Esophagus (tissue), 2 donors: ENCODE measurements around the gene GABBR2. TPM values are rescaled to one million over a fixed set of nuclear protein-coding genes. Genes with fewer than 3 reads are reported as not detected.

Source experiments
- H3K27ac ChIP-seq, 2 donors: one replicate each; pipeline ENCODE4 v1.5.1; 2013; ENCODE audit warnings: low read depth in 2 of 2, mild to moderate bottlenecking in 2 of 2, inconsistent platforms in 1 of 2, low read length in 1 of 2, moderate library complexity in 1 of 2
- H3K27me3 ChIP-seq, 2 donors: one replicate each; pipeline ENCODE4 v1.6.1; 2013; ENCODE audit warnings: low read length in 2 of 2, control low read depth in 1 of 2, mild to moderate bottlenecking in 1 of 2; ENCODE audit not compliant: insufficient read depth in 2 of 2, control insufficient read depth in 1 of 2
- H3K36me3 ChIP-seq, 2 donors: one replicate each; pipeline ENCODE4 v1.6.1; 2013; ENCODE audit warnings: low read length in 1 of 2; ENCODE audit not compliant: control insufficient read depth in 2 of 2, insufficient read depth in 2 of 2
- H3K4me1 ChIP-seq, 2 donors: one replicate each; pipeline ENCODE4 v1.6.1; 2013; ENCODE audit warnings: low read length in 1 of 2; ENCODE audit not compliant: control insufficient read depth in 2 of 2, insufficient read depth in 2 of 2
- H3K4me3 ChIP-seq, 2 donors: one replicate each; pipeline ENCODE4 v1.5.1; 2013; ENCODE audit warnings: low read length in 2 of 2, mild to moderate bottlenecking in 2 of 2, low read depth in 1 of 2, moderate library complexity in 1 of 2
- H3K9me3 ChIP-seq, 2 donors: one replicate each; pipeline ENCODE4 v1.6.1; 2013; ENCODE audit warnings: mild to moderate bottlenecking in 2 of 2, low read depth in 1 of 2, low read length in 1 of 2, moderate library complexity in 1 of 2; ENCODE audit not compliant: control insufficient read depth in 2 of 2, insufficient read depth in 1 of 2
- WGBS, 2 donors: extraction: QIAGEN DNeasy Blood & Tissue Kit; methylation state at CpG; one replicate each; pipeline ENCODE4 v1.1.7; 2013; 5-methylcytosine and 5-hydroxymethylcytosine counted together
- polyA plus RNA-seq, 2 donors: library from polyadenylated mRNA; stranded (reverse); fragments of 200-250 nt; gene quantifications; one replicate each; pipeline ENCODE4 v1.2.3, GENCODE V29; 2013
- donor health status: healthy with polysubstance abuse.
- donor health status: Bipolar disorder and iron deficiency.

The GABBR2 gene
- polyA plus RNA-seq, 2 donors, result under 0.01 TPM; not detected in 1

GRCh38 chr9:98329904-98330303 is 378.8 kb downstream of the GABBR2 start:
- H3K36me3 ChIP-seq, result no peaks in the 10 kb centered on the region
- peaks cover 0 to 1% of the 10 kb centered on the region in 2 donors for H3K9me3 ChIP-seq
- H3K4me3 ChIP-seq, result no peak overlapping the region
- WGBS, 2 donors, result 61% methylated on average over 4 of the region's 4 CpGs
- H3K27me3 ChIP-seq, result no peaks in the 10 kb centered on the region
- no peaks in the 10 kb centered on the region for H3K4me1 ChIP-seq
- no peak overlapping the region for H3K27ac ChIP-seq

- Histone ChIP-seq H3K4me1 (no peaks in the 10 kb centered on the region), H3K27ac (no peak overlapping the region), H3K4me3 (no peak overlapping the region), H3K36me3 (no peaks in the 10 kb centered on the region), H3K27me3 (no peaks in the 10 kb centered on the region), H3K9me3 (peaks cover 0 to 1% of the 10 kb centered on the region in 2 donors)
- WGBS, 2 donors, result 72 to 77% methylated on average over 6 of the region's 6 CpGs
Observed at GRCh38 chr9:98329281-98329680, 379.5 kb downstream of the GABBR2 start.

- H3K27me3 ChIP-seq, result no peaks in the 10 kb centered on the region
- H3K9me3 ChIP-seq, result peaks cover 0 to 1% of the 10 kb centered on the region in 2 donors
- no peak overlapping the region for H3K4me3 ChIP-seq
- WGBS, 2 donors, result 73 to 75% methylated on average over 4 of the region's 4 CpGs
- H3K27ac ChIP-seq, result no peak overlapping the region
- H3K4me1 ChIP-seq, result no peaks in the 10 kb centered on the region
- no peaks in the 10 kb centered on the region for H3K36me3 ChIP-seq
Observed at GRCh38 chr9:98328770-98329169, 380.0 kb downstream of the GABBR2 start.

GRCh38 chr9:98328141-98328540 is 380.6 kb downstream of the GABBR2 start:
- Histone ChIP-seq H3K27ac (no peak overlapping the region), H3K4me1 (no peaks in the 10 kb centered on the region), H3K9me3 (peaks cover 0 to 1% of the 10 kb centered on the region in 2 donors), H3K4me3 (no peak overlapping the region), H3K27me3 (no peaks in the 10 kb centered on the region), H3K36me3 (no peaks in the 10 kb centered on the region)
- WGBS, 2 donors, result 82 to 86% methylated on average over 7 of the region's 7 CpGs

GRCh38 chr9:98327249-98327561 is 381.5 kb downstream of the GABBR2 start:
- Histone ChIP-seq H3K27ac (no peak overlapping the region), H3K36me3 (no peaks in the 10 kb centered on the region), H3K4me1 (no peaks in the 10 kb centered on the region), H3K27me3 (no peaks in the 10 kb centered on the region), H3K9me3 (peaks cover 0 to 1% of the 10 kb centered on the region in 2 donors), H3K4me3 (no peak overlapping the region)
- WGBS, 2 donors, result 88 to 89% methylated on average over 4 of the region's 4 CpGs

GRCh38 chr9:98326459-98327248 is 382.1 kb downstream of the GABBR2 start:
- 82 to 84% methylated on average over 3 of the region's 3 CpGs for WGBS, 2 donors
- H3K27me3 ChIP-seq, result no peaks in the 10 kb centered on the region
- no peaks in the 10 kb centered on the region for H3K4me1 ChIP-seq
- H3K4me3 ChIP-seq, result no peak overlapping the region
- no peak overlapping the region for H3K27ac ChIP-seq
- no peaks in the 10 kb centered on the region for H3K36me3 ChIP-seq
- H3K9me3 ChIP-seq, result peaks cover 0 to 1% of the 10 kb centered on the region in 2 donors

GRCh38 chr9:98324801-98325200 is 383.9 kb downstream of the GABBR2 start:
- Histone ChIP-seq H3K4me3 (no peak overlapping the region), H3K36me3 (no peaks in the 10 kb centered on the region), H3K4me1 (no peaks in the 10 kb centered on the region), H3K27me3 (no peaks in the 10 kb centered on the region), H3K27ac (no peak overlapping the region), H3K9me3 (peaks cover 0 to 1% of the 10 kb centered on the region in 2 donors)
- WGBS, 2 donors, result 71 to 80% methylated on average over 6 of the region's 6 CpGs

GRCh38 chr9:98323831-98324135 is 385.0 kb downstream of the GABBR2 start:
- WGBS, 2 donors, result 80 to 83% methylated on average over 6 of the region's 6 CpGs
- H3K27ac ChIP-seq, result no peak overlapping the region

GRCh38 chr9:98323051-98323830 is 385.5 kb downstream of the GABBR2 start:
- no peaks in the 10 kb centered on the region for H3K27me3 ChIP-seq
- no peak overlapping the region for H3K27ac ChIP-seq
- no peaks in the 10 kb centered on the region for H3K4me1 ChIP-seq
- H3K4me3 ChIP-seq, result no peak overlapping the region
- H3K9me3 ChIP-seq, result peaks cover 0 to 1% of the 10 kb centered on the region in 2 donors
- 89 to 91% methylated on average over 11 of the region's 11 CpGs for WGBS, 2 donors
- H3K36me3 ChIP-seq, result no peaks in the 10 kb centered on the region

More at GRCh38 chr9:98323831-98324135, 385.0 kb downstream of the GABBR2 start:
- no peak overlapping the region for H3K4me3 ChIP-seq
- H3K4me1 ChIP-seq, result no peaks in the 10 kb centered on the region
- H3K36me3 ChIP-seq, result no peaks in the 10 kb centered on the region
- peaks cover 0 to 1% of the 10 kb centered on the region in 2 donors for H3K9me3 ChIP-seq
- no peaks in the 10 kb centered on the region for H3K27me3 ChIP-seq
